Colonic mucosa (tissue), 4 donors: ENCODE measurements around the gene LHFPL6. TPM values are rescaled to one million over a fixed set of nuclear protein-coding genes. Genes with fewer than 3 reads are reported as not detected.

Experiments
- DNase-seq: peaks from one replicate; pipeline ENCODE4 v3.0.0-alpha.2; 2020
- H3K27ac ChIP-seq: fragments of 200-600 bp; one replicate; pipeline ENCODE4 v1.8.0; 2021
- H3K27me3 ChIP-seq: fragments of 200-600 bp; one replicate; pipeline ENCODE4 v1.8.0; 2021
- H3K36me3 ChIP-seq: fragments of 200-600 bp; one replicate; pipeline ENCODE4 v1.8.0; 2021
- H3K4me1 ChIP-seq: fragments of 200-600 bp; one replicate; pipeline ENCODE4 v1.8.0; 2021; ENCODE audit warnings: mild to moderate bottlenecking
- H3K4me3 ChIP-seq: fragments of 200-600 bp; one replicate; pipeline ENCODE4 v1.8.0; 2021
- H3K9ac ChIP-seq, 2 donors: one replicate each; pipeline ENCODE4 v1.7.0; 2013; ENCODE audit warnings: control low read depth in 2 of 2, low read depth in 2 of 2, low read length in 2 of 2
- H3K9me3 ChIP-seq: fragments of 200-600 bp; one replicate; pipeline ENCODE4 v1.8.0; 2021
- intact Hi-C: fragments of 100-400 bp; cut with DNase I; formaldehyde crosslinking; loops from one replicate; pipeline ENCODE4 v1.14.1; 2022
- total RNA-seq, 2 donors: library from RNA; stranded (reverse); fragmentation: NEBNext Ultra II Directional in 1 of 2; extraction: Animal tissue kit (Norgen Biotek cat#: 25700) in 1 of 2; gene quantifications; one replicate each; pipeline ENCODE4 v1.2.1, GENCODE V29; 2021
- TF ChIP-seq, protein P1 (sequence below): fragments of 200-600 bp; IDR thresholded peaks from one replicate; pipeline ENCODE4 v1.8.0; 2022; ENCODE audit warnings: antibody characterized with exemption, mild to moderate bottlenecking
- donor health status: healthy.
- donor health status: DM: no; HTN: no; CAD: no.
- donor health status: DM: no; HTN: no; CAD: no.

Gene LHFPL6
- total RNA-seq, 2 donors from 2014 or later = 4.3 to 10.1 TPM

DNA sequence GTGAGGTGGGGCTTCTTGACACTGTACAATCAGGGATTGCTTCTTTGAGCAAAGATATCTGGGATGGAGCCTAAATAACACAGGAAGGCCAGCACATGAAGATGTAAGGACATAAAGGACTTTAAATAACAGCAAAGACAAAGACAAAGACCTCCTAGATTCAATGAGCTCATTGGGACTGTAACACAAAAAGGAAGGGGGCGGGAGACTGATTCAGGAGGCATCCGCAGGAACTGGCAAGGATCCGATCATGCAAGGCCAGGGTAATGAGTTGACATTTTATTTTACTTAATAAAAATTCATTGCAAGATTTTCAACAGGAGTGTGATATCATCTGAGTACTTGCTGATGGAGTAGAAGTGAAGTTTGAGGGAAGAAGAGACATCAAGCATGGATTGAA, 121.5 kb downstream of the LHFPL6 start:
- H3K9me3 ChIP-seq = no peaks in the 10 kb centered on the region
- H3K36me3 ChIP-seq = no peaks in the 10 kb centered on the region
- no peaks in the 10 kb centered on the region for H3K4me1 ChIP-seq
- TF ChIP-seq, protein P1, sequence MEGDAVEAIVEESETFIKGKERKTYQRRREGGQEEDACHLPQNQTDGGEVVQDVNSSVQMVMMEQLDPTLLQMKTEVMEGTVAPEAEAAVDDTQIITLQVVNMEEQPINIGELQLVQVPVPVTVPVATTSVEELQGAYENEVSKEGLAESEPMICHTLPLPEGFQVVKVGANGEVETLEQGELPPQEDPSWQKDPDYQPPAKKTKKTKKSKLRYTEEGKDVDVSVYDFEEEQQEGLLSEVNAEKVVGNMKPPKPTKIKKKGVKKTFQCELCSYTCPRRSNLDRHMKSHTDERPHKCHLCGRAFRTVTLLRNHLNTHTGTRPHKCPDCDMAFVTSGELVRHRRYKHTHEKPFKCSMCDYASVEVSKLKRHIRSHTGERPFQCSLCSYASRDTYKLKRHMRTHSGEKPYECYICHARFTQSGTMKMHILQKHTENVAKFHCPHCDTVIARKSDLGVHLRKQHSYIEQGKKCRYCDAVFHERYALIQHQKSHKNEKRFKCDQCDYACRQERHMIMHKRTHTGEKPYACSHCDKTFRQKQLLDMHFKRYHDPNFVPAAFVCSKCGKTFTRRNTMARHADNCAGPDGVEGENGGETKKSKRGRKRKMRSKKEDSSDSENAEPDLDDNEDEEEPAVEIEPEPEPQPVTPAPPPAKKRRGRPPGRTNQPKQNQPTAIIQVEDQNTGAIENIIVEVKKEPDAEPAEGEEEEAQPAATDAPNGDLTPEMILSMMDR = no peak
- no peak for DNase-seq
- H3K4me3 ChIP-seq = no peak overlapping the region
- no peak overlapping the region for H3K9ac ChIP-seq
- H3K27ac ChIP-seq = no peak overlapping the region
- intact Hi-C loops = no loop called here
- no peaks in the 10 kb centered on the region for H3K27me3 ChIP-seq

DNA sequence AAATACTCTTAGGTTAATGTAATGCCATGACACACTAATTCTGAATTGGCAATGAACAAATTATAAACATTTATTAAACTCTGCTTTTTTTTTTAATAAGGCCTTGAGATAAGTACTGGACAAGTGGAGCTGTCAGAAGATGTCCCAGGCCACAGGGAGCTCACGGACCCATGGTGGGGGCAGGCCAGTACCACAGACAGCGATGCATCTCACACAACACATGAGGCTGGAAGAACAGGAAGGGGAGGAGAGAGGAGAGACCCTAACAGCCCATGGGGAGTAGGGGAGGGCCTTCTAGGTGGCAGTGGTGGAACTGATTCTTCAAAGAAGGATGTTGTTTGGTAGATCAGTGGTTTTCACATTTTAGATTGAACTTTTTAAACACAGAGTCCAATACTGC, 128.4 kb downstream of the LHFPL6 start:
- no peak overlapping the region for H3K9ac ChIP-seq
- intact Hi-C loops = no loop called here
- no peaks in the 10 kb centered on the region for H3K27me3 ChIP-seq
- TF ChIP-seq, protein P1 = no peak
- H3K27ac ChIP-seq = no peak overlapping the region
- H3K4me3 ChIP-seq = no peak overlapping the region
- H3K4me1 ChIP-seq = no peaks in the 10 kb centered on the region
- DNase-seq = no peak
- H3K9me3 ChIP-seq = no peaks in the 10 kb centered on the region
- no peaks in the 10 kb centered on the region for H3K36me3 ChIP-seq

DNA sequence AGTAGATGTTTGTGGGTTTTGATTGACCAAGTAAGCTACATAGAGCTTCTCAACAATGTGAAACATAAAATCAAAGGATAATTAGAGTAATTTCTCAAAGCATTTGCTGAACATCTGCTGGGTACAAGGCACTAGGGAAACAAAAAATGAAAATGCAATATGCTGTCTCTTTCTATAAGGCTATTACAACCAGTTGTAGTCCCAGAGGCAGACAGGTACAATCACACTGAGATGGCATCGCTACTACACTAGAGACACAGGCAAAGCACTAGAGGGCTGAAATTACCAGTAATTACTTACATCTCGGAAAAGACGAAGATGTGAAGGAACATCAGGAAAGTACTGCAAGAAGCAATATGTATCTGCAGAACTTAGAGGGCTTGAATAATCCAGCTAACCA, 133.3 kb downstream of the LHFPL6 start:
- H3K4me3 ChIP-seq = no peak overlapping the region
- DNase-seq = no peak
- H3K9ac ChIP-seq = no peak overlapping the region
- H3K27me3 ChIP-seq = no peaks in the 10 kb centered on the region
- H3K36me3 ChIP-seq = no peaks in the 10 kb centered on the region
- no peaks in the 10 kb centered on the region for H3K4me1 ChIP-seq
- H3K27ac ChIP-seq = no peak overlapping the region
- TF ChIP-seq, protein P1 = no peak
- intact Hi-C loops = no loop called here
- no peaks in the 10 kb centered on the region for H3K9me3 ChIP-seq

DNA sequence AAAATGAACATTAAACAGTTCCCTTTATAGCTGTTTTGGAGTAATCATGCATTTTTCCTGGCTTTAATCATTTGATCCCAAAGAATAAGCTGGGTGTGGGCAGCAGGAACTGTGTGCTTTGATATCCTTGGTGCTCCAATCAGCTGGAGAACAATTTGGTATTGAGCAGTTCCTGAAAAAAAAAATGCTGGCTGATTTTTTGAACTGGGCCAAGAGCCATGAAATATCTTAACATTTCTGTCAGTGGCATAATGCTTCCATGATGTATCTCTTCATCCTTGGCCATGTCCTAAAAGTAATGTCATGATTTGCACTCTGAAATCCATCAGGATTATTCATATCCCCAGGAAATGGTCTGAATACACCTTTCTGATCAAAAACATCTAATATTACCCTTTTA, 134.7 kb downstream of the LHFPL6 start:
- Histone ChIP-seq H3K36me3 (no peaks in the 10 kb centered on the region), H3K4me1 (no peaks in the 10 kb centered on the region), H3K27me3 (no peaks in the 10 kb centered on the region), H3K9me3 (no peaks in the 10 kb centered on the region), H3K9ac (no peak overlapping the region), H3K27ac (no peak overlapping the region), H3K4me3 (no peak overlapping the region)
- TF ChIP-seq, protein P1 = no peak
- no peak for DNase-seq
- intact Hi-C loops = no loop called here

DNA sequence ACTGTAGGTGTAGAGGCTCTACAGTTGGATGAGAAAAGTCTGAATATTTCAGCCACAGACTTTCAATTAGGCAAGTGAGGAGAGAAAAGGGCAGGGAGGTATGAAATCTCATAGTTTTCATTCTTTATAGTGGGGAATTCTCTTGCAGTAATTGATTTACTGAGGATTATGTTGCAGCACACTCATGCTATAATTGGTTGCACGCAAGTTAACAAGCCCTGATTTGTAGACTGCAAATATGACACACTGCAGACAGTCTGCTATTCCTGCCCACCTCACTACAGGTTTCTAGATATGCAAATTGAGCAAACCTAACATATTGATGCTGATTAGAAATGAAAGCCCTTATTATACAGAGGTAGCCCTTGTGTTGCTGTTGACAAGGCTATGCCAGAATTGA, 139.4 kb downstream of the LHFPL6 start:
- no peak for DNase-seq
- no peak overlapping the region for H3K9ac ChIP-seq
- H3K4me1 ChIP-seq = no peaks in the 10 kb centered on the region
- TF ChIP-seq, protein P1 = no peak
- H3K4me3 ChIP-seq = no peak overlapping the region
- H3K36me3 ChIP-seq = no peaks in the 10 kb centered on the region
- no peaks in the 10 kb centered on the region for H3K9me3 ChIP-seq
- H3K27me3 ChIP-seq = no peaks in the 10 kb centered on the region
- intact Hi-C loops = no loop called here
- no peak overlapping the region for H3K27ac ChIP-seq

DNA sequence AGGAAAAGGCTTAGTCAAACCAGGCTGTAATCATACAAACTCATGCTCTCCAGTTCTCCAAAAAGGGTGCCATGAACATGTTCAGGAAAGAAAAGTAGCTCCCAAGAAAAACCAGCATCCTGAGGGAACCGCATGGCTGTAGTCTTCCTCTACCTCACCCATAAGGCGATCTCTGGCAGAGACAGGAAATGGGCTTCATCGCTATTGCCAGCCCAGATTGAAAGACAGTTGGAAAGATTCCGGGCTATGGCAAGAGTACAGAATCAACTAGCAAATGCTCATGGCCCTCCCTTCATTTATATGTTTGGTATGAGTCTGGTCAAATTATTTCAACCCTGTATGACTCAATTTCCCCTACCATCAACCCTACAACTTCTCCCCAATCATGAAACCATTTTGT, 140.1 kb downstream of the LHFPL6 start:
- Histone ChIP-seq H3K27ac (no peak overlapping the region), H3K4me1 (no peaks in the 10 kb centered on the region), H3K4me3 (no peak overlapping the region), H3K27me3 (no peaks in the 10 kb centered on the region), H3K9ac (no peak overlapping the region), H3K9me3 (no peaks in the 10 kb centered on the region), H3K36me3 (no peaks in the 10 kb centered on the region)
- DNase-seq = no peak
- TF ChIP-seq, protein P1 = no peak
- intact Hi-C loops = no loop called here
